Activated CD8-positive, alpha-beta T cell treated with anti-CD3 and anti-CD28 coated beads, Interleukin-2, amount 10 ng/mL, durations not matched to agents 7 days and 5 days (primary cell): ENCODE results near the gene NFIA. TPM values are rescaled to one million over a fixed set of nuclear protein-coding genes. Genes with fewer than 3 reads are reported as not detected.

Experiments
- ATAC-seq: fragments of 150-1000 bp; cut with Tn5 transposase; one replicate; pipeline ENCODE4 v1.10.0; 2021; ENCODE audit warnings: moderate library complexity
- CTCF ChIA-PET: fragments of 350-600 bp; sonication (Branson Sonifier 250); formaldehyde crosslinking; loops from one replicate; lab custom pipeline; 2021; ENCODE audit warnings: antibody characterized with exemption; lab: Charles Lee
- POLR2A ChIA-PET: fragments of 350-600 bp; sonication (Branson Sonifier 250); formaldehyde crosslinking; loops from one replicate; lab custom pipeline; 2021; ENCODE audit warnings: antibody characterized with exemption; lab: Charles Lee
- DNase-seq: peaks from one replicate; pipeline ENCODE4 v3.0.0-alpha.2; 2020
- H3K27ac Mint-ChIP-seq: one replicate; pipeline ENCODE4 v1.8.0; 2021; ENCODE audit warnings: mild to moderate bottlenecking, mixed read lengths
- H3K27me3 Mint-ChIP-seq: one replicate; pipeline ENCODE4 v1.8.0; 2021; ENCODE audit warnings: low read depth, mixed read lengths
- H3K36me3 Mint-ChIP-seq: one replicate; pipeline ENCODE4 v1.8.0; 2021; ENCODE audit warnings: low read depth, mixed read lengths
- H3K4me1 Mint-ChIP-seq: one replicate; pipeline ENCODE4 v1.8.0; 2021; ENCODE audit warnings: low read depth, mixed read lengths
- H3K4me3 Mint-ChIP-seq: one replicate; pipeline ENCODE4 v1.8.0; 2021; ENCODE audit warnings: mild to moderate bottlenecking, mixed read lengths
- H3K9me3 Mint-ChIP-seq: one replicate; pipeline ENCODE4 v1.8.0; 2022; ENCODE audit warnings: mixed read lengths; ENCODE audit not compliant: insufficient read depth
- total RNA-seq, 2 experiments: library from RNA; stranded (reverse); gene quantifications; one replicate each; pipeline ENCODE4 v1.2.3, GENCODE V29; 2021

Gene NFIA
- total RNA-seq, 2 experiments from 2014 or later = 0.66 to 0.78 TPM

DNA sequence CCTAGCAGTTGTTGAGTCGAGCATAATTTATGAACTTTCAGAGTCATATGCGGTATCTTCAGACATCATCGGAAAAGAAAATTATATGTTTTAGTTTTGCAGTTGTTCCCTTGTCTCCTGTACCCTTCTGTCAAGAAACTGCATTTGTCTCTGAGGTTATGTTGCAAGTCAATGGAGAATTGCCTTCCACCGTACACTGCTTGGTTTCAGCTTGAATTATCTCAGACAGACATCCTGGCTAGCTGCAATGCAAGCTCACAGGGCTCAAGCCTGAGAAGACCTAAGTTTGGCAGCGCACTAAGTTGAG, 156.0 kb downstream of the NFIA start:
- ChIA-PET CTCF (no interaction called here), POLR2A (no interaction called here)
- H3K9me3 Mint-ChIP-seq = no peaks in the 10 kb centered on the region
- no peak overlapping the region for H3K27ac Mint-ChIP-seq
- no peaks in the 10 kb centered on the region for H3K4me1 Mint-ChIP-seq
- no peaks in the 10 kb centered on the region for H3K36me3 Mint-ChIP-seq
- no peak overlapping the region for H3K4me3 Mint-ChIP-seq
- DNase-seq (no peak), ATAC-seq (no peak)
- no peaks in the 10 kb centered on the region for H3K27me3 Mint-ChIP-seq

DNA sequence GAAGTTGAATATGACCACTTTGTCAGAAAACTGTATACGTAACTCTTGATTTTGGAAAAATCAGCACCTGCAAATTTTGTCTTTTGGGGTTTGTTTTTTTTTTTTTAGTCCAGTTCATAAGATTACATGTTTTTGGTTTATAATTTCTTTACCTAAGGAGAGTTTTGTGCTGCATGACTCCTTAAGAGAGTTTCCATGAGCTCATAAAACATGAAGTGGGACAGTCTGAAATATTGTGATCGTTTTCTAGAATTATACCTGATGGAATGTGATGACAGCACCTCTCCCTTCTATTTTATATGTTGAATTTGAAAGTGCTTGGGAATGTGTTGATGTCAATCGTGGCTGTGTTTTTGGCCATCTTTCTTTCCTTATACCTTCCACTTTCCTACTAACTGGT, 158.5 kb downstream of the NFIA start:
- CTCF ChIA-PET = no interaction called here
- peaks cover 2% of the 10 kb centered on the region for H3K4me1 Mint-ChIP-seq
- H3K9me3 Mint-ChIP-seq = no peaks in the 10 kb centered on the region
- POLR2A ChIA-PET = no interaction called here
- no peaks in the 10 kb centered on the region for H3K36me3 Mint-ChIP-seq
- DNase-seq (no peak), ATAC-seq (no peak)
- no peak overlapping the region for H3K27ac Mint-ChIP-seq
- no peaks in the 10 kb centered on the region for H3K27me3 Mint-ChIP-seq
- H3K4me3 Mint-ChIP-seq = no peak overlapping the region

DNA sequence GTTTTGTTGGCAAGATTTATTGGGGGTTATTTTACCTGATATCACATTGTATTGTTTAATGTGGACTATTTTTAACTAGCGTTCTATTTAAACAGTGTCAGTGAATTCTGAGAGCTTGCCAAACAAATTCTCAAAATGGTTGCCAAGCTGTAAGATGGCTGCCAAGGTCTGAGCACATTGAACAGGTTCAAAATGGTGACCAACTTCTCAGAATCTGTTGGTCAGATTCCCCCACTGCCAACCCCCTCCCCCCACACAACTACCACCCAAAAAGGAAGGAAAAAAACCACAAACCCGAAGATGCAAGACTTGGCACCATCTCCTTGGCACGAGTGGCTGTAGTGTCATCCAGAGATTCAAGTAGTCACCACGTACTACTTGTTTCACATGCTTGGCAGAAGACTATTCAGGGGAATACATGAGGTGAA, 159.1 kb downstream of the NFIA start:
- H3K4me1 Mint-ChIP-seq = peaks cover 2% of the 10 kb centered on the region
- H3K4me3 Mint-ChIP-seq = no peak overlapping the region
- no peak for ATAC-seq
- H3K27me3 Mint-ChIP-seq = no peaks in the 10 kb centered on the region
- H3K27ac Mint-ChIP-seq = no peak overlapping the region
- no peaks in the 10 kb centered on the region for H3K9me3 Mint-ChIP-seq
- no peak for DNase-seq
- ChIA-PET CTCF (no interaction called here), POLR2A (no interaction called here)
- H3K36me3 Mint-ChIP-seq = no peaks in the 10 kb centered on the region

DNA sequence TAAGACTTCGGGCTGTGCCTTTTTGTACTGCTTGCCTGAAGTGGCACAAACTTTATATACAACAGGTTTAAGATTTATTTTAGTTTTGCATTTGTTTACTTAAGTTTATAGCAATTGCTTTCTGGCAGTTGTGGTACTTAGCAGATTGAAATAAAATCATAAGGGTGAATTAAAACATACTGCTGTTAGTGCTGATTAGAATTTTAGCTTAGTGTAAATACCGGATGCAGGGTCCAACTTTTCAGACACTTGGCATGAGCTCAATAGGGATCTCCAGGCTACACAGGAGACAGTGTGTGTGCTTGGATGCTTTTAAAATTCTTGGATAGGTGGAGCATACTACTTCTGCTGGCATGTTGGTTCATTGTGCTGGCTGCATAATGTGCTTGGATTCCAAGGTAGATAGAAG, 159.6 kb downstream of the NFIA start:
- H3K9me3 Mint-ChIP-seq = no peaks in the 10 kb centered on the region
- no peak overlapping the region for H3K27ac Mint-ChIP-seq
- CTCF ChIA-PET = no interaction called here
- H3K4me1 Mint-ChIP-seq = peaks cover 2% of the 10 kb centered on the region
- H3K4me3 Mint-ChIP-seq = no peak overlapping the region
- POLR2A ChIA-PET = no interaction called here
- no peaks in the 10 kb centered on the region for H3K27me3 Mint-ChIP-seq
- no peaks in the 10 kb centered on the region for H3K36me3 Mint-ChIP-seq
- DNase-seq (no peak), ATAC-seq (no peak)

DNA sequence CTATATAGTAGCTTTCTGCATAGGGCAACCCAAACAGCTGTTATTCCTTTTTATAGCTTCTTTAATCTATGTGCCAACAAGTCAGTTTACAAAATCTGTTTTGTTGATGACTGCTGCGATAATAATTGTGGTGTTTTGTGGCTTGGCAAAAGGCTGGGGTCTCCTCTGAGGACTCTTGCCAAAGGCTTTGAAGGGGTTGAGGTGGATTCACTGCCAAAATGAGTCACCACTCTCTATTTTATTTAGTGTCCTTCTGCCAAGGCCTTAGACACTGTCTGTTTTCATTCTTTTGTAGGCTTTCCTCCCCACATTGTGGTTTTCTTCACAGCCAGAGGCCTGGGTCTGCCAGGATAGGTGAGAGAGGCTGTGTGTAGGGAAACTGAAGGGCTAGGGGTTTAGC, 161.8 kb downstream of the NFIA start:
- no peaks in the 10 kb centered on the region for H3K9me3 Mint-ChIP-seq
- POLR2A ChIA-PET = no interaction called here
- no peak for DNase-seq

DNA sequence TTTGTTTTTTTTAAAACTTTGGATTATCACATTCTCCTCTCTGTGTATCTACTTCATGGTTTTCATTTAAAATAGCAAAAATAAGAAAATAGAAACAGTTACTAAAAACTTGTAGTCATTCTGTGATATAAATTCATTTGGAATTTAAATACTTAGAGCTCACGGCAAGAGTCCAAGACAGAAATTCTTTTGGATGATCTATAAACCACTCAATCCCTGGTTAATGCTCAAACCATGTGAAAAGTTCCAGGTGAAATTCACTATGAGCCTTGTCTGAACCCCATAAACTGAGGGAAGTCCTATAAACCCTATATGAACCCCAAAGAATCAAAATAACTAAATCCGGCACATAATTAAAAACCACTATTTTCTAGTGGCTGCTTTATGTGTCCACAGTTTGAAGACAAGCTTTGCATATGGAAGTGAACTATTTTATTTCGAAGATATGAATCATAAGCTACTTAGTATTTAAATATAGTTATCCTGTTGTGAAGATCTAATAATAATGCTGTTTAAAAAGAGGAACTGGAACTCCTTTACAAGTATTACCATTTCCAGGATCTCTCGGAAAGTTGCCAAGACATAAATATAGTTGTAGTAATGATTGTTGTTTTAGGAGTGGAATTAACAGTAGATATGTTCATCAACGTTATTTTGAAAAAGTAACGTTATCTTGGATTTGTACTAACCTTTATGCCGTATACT, 163.5 kb downstream of the NFIA start:
- Mint-ChIP-seq H3K27me3 (no peaks in the 10 kb centered on the region), H3K4me3 (no peak overlapping the region), H3K36me3 (no peaks in the 10 kb centered on the region), H3K9me3 (no peaks in the 10 kb centered on the region), H3K4me1 (peaks cover 2% of the 10 kb centered on the region), H3K27ac (no peak overlapping the region)
- no peak for DNase-seq
- CTCF ChIA-PET = no interaction called here
- no peak for ATAC-seq
- POLR2A ChIA-PET = no interaction called here

More for the DNA sequence above, 161.8 kb downstream of the NFIA start:
- no peak overlapping the region for H3K27ac Mint-ChIP-seq
- H3K4me3 Mint-ChIP-seq = no peak overlapping the region
- no peak for ATAC-seq
- H3K36me3 Mint-ChIP-seq = no peaks in the 10 kb centered on the region
- H3K27me3 Mint-ChIP-seq = no peaks in the 10 kb centered on the region
- CTCF ChIA-PET = no interaction called here
- H3K4me1 Mint-ChIP-seq = peaks cover 2% of the 10 kb centered on the region

DNA sequence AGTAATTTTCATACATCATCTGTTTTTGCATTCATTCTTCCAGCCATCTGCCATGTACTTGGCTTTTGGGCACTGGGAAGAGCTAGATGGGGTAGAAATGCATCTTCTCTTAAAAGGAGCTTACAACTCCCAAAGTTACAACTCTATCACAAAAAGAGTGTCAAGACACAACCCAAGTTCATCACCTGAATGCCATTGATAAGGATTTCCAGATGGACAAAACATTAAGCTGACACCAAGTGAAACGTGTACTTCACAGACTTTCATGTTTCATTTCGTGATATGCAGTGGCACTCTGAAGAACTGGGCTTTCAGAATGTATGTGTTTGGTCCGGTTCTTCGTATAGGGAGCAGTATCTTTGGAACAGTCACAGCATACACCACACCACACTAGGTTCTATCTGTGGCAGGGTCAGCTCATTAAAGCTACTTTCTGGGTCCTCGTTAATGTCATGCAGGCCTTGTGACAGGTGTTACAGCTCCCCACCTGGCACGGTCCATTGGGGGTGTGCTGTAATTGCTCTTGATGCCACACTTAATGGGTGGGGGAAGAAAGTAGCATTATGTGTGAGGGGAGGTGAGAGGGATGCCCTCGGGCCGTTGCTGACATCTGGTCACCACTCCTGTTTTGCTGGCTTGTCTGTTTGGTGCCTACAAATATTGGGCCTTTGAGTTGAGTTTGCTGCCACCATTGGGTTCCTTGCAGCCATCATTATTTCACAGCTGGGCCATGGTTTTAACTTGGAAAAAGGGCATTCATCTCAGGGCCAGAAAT, 164.9 kb downstream of the NFIA start:
- no peak overlapping the region for H3K27ac Mint-ChIP-seq
- no peaks in the 10 kb centered on the region for H3K9me3 Mint-ChIP-seq
- H3K4me3 Mint-ChIP-seq = no peak overlapping the region
- H3K4me1 Mint-ChIP-seq = peaks cover 2% of the 10 kb centered on the region
- H3K36me3 Mint-ChIP-seq = no peaks in the 10 kb centered on the region
- no peak for DNase-seq
- H3K27me3 Mint-ChIP-seq = no peaks in the 10 kb centered on the region
- ATAC-seq = no peak
- ChIA-PET CTCF (no interaction called here), POLR2A (no interaction called here)

DNA sequence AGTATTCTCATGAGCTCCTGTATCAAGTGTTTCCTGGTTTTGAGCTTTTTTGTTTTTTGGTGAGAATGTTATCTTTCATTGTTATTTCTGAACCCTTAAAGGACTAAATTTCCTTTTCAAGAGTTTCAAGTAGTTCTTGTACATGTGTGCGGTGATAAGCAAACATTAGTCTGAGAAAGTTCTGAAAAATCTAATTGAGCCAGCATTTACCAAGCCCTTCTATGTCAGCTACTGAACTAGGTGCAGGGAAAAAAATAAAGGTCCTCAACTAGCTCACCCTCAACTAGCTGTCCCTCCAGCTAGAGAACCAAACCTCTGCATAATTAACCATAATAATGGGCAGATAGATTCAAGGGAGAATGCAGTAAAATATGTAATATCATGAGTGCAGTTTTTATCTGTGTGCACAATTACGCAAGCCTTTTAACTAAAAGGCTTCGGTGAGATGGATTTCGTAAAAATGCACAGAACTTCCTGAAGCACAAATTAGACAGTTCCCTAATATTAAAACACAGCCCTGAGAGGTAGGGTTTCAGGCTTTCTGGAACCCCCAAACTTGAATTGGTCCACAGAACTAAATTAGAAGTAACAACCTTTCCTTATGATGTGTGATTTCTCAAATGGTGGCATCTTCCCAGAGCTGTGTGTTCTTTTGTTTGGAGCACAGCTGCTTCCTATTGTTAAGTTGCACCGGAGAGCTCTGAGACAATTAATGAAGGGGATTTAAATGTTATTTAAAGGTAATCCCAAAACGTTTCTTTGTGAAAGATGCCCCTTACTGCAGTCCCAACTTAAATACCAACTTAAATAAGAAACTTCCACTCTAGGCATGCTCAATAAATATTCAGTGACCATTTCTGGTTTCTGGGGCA, 165.8 kb downstream of the NFIA start:
- no peaks in the 10 kb centered on the region for H3K9me3 Mint-ChIP-seq
- no peak overlapping the region for H3K4me3 Mint-ChIP-seq
- ATAC-seq (no peak), DNase-seq (no peak)
- H3K27ac Mint-ChIP-seq = no peak overlapping the region
- no peaks in the 10 kb centered on the region for H3K36me3 Mint-ChIP-seq
- ChIA-PET CTCF (no interaction called here), POLR2A (no interaction called here)
- H3K4me1 Mint-ChIP-seq = peaks cover 2% of the 10 kb centered on the region
- peaks cover 5% of the 10 kb centered on the region for H3K27me3 Mint-ChIP-seq

DNA sequence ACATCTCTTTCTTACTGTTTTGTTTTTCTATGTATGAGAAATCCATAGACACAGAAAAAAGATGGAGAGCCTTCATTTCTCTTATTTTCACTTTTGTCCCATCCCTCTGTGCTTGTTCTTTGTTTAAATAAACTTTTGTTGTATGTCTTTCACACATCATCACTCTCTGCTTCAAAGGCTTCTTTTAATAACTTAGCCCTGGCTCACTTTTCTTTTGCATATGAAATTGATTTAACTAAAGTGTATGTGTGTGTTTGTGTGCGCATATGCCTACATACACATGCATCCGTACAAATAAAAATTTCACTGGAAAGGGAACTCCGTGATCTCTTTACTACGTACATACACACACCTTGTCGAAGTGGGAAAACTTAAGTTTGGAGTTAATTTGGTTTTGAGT, 168.6 kb downstream of the NFIA start:
- CTCF ChIA-PET = no interaction called here
- peaks cover 5% of the 10 kb centered on the region for H3K27me3 Mint-ChIP-seq

DNA sequence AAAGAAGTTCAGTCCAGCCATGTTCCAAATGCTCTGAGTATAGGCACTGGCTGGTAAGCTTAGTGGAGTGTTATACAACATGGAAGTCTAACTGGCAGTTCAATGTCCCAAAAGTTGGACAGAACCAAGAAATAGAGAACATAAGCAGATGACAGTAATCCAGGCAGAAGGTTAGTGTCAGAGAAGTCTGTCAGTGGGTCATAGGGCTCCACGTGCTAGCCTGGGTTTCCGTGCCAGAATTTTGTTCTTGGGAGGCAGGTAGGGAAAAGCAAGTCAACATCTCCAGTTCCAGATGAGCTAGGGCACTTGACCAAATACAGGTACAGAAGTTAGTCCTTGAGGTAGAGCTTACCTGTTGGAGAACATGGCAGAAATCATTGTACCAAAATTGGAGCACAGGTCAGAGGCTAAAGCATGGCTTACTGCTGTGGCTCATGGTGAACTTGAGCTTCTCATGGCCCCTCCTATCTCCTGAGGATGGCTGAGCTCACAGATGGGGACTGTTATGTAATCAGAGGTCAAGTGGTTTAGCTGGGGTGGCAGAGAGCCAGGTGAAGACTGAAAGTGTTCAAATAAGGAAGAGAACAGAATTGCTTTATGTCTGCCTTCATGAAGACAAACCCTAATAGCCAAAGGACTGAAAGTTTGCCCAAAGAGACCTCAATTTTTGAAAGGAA, 170.8 kb downstream of the NFIA start:
- H3K4me3 Mint-ChIP-seq = no peak overlapping the region
- no peaks in the 10 kb centered on the region for H3K36me3 Mint-ChIP-seq
- ChIA-PET POLR2A (no interaction called here), CTCF (no interaction called here)
- no peak overlapping the region for H3K27ac Mint-ChIP-seq
- peaks cover 12% of the 10 kb centered on the region for H3K4me1 Mint-ChIP-seq
- DNase-seq = no peak
- H3K9me3 Mint-ChIP-seq = no peaks in the 10 kb centered on the region
- no peak for ATAC-seq
- H3K27me3 Mint-ChIP-seq = peaks cover 5% of the 10 kb centered on the region

More for the DNA sequence above, 168.6 kb downstream of the NFIA start:
- Mint-ChIP-seq H3K36me3 (no peaks in the 10 kb centered on the region), H3K9me3 (no peaks in the 10 kb centered on the region), H3K27ac (no peak overlapping the region), H3K4me3 (no peak overlapping the region), H3K4me1 (peaks cover 12% of the 10 kb centered on the region)
- POLR2A ChIA-PET = no interaction called here
- DNase-seq (no peak), ATAC-seq (no peak)

DNA sequence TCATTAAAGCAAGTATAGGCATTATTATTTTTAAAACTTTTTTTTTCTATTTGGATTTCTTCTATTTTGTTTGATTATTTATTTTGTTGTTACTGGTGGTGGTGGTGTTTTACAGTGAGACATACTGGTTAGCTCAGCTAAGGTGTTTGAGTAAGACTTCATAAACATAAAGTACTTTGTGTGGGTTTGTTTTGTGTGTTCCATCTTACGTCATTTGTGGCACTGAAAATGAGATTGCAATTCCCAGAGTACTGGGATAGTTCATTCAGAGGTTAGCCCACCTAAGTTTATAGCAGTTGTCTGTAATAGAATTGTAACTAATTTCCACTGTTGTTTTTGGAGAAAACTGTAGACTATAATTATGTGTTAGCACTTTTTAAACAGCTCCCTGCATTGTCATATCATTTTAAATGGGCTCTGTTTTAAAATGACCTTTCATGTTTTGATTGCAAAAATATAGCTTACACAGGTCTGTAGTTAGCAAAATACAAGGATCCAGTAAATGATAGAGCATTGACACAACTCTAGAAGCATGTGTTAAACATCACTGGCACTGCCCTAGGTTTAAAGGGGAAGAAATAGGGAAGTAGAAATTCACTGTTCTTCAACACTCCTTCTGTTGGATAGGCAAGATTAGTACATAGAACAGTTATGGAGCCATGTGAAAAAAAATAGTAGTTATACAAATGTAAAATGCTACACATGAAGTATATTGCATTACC, 171.7 kb downstream of the NFIA start:
- peaks cover 5% of the 10 kb centered on the region for H3K27me3 Mint-ChIP-seq
- no peaks in the 10 kb centered on the region for H3K9me3 Mint-ChIP-seq
- no peak overlapping the region for H3K27ac Mint-ChIP-seq
- H3K36me3 Mint-ChIP-seq = no peaks in the 10 kb centered on the region
- ATAC-seq (no peak), DNase-seq (no peak)
- ChIA-PET CTCF (interaction anchor here (1.5 kb wide), 1 partner anchor 10 kb away, joined by 5 read pairs; no protein-coding TSS in a partner anchor), POLR2A (no interaction called here)
- H3K4me3 Mint-ChIP-seq = no peak overlapping the region
- peaks cover 12% of the 10 kb centered on the region for H3K4me1 Mint-ChIP-seq
